ENCODE data around the gene SCGB1D1.

DNA sequence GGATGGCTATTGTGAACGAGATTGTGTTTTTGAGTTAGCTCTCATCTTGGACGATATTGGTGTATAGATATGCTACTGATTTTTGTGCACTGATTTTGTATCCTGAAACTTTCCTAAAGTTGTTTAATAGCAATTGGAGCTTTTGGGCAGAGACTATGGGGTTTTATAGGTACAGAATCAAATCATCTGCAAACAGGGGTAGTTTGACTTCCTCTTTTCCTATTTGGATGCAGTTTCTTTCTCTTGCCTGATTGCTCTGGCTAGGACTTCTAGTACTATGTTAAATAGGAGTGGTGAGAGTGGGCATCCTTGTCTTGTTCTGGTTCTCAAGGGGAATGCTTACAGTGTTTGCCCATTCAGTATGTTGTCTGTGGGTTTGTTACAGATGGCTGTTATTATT lies 8.9 kb upstream of the SCGB1D1 start:
- TF ChIP-seq POLR2A (IDR thresholded peaks at IDR 0.05): no peak
- TF ChIP-seq, protein P1, sequence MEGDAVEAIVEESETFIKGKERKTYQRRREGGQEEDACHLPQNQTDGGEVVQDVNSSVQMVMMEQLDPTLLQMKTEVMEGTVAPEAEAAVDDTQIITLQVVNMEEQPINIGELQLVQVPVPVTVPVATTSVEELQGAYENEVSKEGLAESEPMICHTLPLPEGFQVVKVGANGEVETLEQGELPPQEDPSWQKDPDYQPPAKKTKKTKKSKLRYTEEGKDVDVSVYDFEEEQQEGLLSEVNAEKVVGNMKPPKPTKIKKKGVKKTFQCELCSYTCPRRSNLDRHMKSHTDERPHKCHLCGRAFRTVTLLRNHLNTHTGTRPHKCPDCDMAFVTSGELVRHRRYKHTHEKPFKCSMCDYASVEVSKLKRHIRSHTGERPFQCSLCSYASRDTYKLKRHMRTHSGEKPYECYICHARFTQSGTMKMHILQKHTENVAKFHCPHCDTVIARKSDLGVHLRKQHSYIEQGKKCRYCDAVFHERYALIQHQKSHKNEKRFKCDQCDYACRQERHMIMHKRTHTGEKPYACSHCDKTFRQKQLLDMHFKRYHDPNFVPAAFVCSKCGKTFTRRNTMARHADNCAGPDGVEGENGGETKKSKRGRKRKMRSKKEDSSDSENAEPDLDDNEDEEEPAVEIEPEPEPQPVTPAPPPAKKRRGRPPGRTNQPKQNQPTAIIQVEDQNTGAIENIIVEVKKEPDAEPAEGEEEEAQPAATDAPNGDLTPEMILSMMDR (IDR thresholded peaks at IDR 0.05): no peak

Data from heart left ventricle (tissue), 13 donors.